GM10248 (cell line): Measurements from ENCODE around the gene LY6G6C.

Source experiments
- CTCF ChIA-PET: fragments of 300-600 bp; sonication (Branson Sonifier 250); formaldehyde crosslinking; extraction: SDS; loops from one replicate; lab custom pipeline; 2021; ENCODE audit warnings: antibody characterized with exemption; lab: Yijun Ruan, JAX
- POLR2A ChIA-PET: fragments of 350-650 bp; sonication (Branson Sonifier 250); formaldehyde crosslinking; extraction: SDS; loops from one replicate; lab custom pipeline; 2020; ENCODE audit warnings: antibody characterized with exemption; lab: Yijun Ruan, JAX
- DNase-seq: peaks from one replicate; pipeline ENCODE4 v3.0.0; 2012; ENCODE audit errors: extremely low spot score
- TF ChIP-seq, protein P1 (sequence below): IDR thresholded peaks from 2 replicates; pipeline ENCODE4 v1.5.1; 2012; ENCODE audit warnings: mild to moderate bottlenecking, low read depth; ENCODE audit errors: extremely low read depth, missing control alignments, control extremely low read depth

LY6G6C gene

DNA sequence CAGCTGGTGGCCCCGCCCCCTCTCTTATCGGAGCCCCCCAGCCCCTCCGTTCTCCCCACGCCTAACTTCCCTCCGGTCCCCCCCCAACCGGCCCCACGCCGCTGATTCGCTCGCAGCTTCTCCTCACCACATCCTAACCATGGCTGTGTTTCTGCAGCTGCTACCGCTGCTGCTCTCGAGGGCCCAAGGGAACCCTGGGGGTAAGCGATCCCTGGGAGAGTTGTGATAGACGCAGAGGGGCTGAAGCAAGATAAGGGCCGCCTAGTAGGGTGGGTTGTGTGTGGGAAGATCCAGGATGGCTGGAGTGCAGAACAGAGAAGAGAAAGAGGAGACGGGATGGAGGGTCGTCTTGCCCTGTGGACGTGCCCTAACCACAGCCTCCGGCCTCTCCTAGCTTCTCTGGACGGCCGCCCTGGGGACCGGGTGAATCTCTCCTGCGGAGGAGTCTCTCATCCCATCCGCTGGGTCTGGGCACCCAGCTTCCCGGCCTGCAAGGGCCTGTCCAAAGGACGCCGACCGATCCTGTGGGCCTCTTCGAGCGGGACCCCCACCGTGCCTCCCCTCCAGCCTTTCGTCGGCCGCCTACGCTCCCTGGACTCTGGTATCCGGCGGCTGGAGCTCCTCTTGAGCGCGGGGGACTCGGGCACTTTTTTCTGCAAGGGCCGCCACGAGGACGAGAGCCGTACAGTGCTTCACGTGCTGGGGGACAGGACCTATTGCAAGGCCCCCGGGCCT is 1.9 kb upstream of the LY6G6C start, which contains the start of gene MPIG6B:
Gene MPIG6B, plus strand, starts transcription at position 129 of the 735 bp plus-strand sequence. Its CDS starts 11 bp downstream, at position 140.
- POLR2A ChIA-PET = interaction anchor here (0.6 kb wide), 1 partner anchor 39 kb away, joined by 5 read pairs; no protein-coding TSS in a partner anchor
- CTCF ChIA-PET = interaction anchor here (0.9 to 2.0 kb wide), 5 partner anchors 9 to 39 kb away, joined by 3 to 7 read pairs (median 4); partner anchors contain the start of gene CLIC1
- no peak for DNase-seq
- TF ChIP-seq, protein P1, sequence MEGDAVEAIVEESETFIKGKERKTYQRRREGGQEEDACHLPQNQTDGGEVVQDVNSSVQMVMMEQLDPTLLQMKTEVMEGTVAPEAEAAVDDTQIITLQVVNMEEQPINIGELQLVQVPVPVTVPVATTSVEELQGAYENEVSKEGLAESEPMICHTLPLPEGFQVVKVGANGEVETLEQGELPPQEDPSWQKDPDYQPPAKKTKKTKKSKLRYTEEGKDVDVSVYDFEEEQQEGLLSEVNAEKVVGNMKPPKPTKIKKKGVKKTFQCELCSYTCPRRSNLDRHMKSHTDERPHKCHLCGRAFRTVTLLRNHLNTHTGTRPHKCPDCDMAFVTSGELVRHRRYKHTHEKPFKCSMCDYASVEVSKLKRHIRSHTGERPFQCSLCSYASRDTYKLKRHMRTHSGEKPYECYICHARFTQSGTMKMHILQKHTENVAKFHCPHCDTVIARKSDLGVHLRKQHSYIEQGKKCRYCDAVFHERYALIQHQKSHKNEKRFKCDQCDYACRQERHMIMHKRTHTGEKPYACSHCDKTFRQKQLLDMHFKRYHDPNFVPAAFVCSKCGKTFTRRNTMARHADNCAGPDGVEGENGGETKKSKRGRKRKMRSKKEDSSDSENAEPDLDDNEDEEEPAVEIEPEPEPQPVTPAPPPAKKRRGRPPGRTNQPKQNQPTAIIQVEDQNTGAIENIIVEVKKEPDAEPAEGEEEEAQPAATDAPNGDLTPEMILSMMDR = no peak

DNA sequence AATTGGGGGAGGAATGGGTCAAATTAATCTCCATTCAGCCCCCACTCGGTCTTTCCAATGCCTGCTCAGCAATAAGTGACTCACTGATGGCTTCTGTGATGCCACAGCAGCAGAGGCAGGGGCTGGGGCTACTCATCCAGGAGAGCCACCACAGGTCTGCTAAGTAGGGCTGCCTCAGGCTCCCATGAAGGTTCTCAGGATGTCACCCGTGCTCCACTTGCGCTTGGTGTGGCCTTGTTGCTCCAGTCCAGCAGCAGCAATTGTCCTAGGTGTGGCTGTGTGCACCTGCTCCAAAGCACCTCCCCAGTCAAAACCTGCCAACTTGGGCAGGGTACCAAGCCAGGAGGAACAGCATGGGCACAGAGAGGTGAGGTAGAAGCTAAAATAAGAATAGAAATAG is 627 bp upstream of the LY6G6C start:
- DNase-seq = no peak
- POLR2A ChIA-PET = interaction anchor here (0.7 kb wide), 1 partner anchor 141 kb away, joined by 3 read pairs; the partner anchor contains the start of gene NEU1
- TF ChIP-seq, protein P1 = no peak
- CTCF ChIA-PET = interaction anchor here (0.8 to 1.5 kb wide), 2 partner anchors 10 to 14 kb away, joined by 3 to 4 read pairs; partner anchors contain the start of gene CLIC1

DNA sequence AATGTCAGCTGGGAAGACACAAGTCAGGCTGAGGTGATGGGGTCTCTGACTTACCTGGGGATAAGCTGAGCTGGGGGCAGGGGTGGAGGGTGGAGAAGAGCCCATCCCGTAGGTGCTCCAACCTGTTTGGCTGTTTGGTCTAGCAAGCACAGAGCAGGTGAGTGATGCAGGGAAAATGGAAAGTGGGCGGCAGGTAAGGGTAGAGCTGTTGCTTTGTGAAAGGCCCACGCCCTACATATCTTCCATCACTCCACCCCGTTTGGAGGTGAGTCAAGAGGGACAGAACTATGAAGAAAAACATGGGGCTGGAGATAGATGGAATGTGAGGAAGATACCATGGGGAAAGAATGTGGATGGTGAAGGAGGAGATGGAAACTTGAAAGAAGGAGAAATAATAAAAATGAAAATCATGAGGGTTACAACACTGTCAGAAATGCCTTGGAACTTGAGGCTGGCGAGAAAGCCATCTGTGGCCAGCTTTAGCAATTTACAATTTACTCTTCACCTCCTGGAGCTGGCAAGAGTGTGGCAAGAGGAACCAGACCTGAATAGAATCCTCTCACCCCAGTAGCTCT is 1.3 kb downstream of the LY6G6C start:
- TF ChIP-seq, protein P1 = no peak
- DNase-seq = no peak
- ChIA-PET CTCF (interaction anchor here (0.9 to 1.4 kb wide), 3 partner anchors 9 to 17 kb away, joined by 3 to 6 read pairs (median 4); partner anchors contain the start of genes ABHD16A and DDAH2), POLR2A (no interaction called here)

DNA sequence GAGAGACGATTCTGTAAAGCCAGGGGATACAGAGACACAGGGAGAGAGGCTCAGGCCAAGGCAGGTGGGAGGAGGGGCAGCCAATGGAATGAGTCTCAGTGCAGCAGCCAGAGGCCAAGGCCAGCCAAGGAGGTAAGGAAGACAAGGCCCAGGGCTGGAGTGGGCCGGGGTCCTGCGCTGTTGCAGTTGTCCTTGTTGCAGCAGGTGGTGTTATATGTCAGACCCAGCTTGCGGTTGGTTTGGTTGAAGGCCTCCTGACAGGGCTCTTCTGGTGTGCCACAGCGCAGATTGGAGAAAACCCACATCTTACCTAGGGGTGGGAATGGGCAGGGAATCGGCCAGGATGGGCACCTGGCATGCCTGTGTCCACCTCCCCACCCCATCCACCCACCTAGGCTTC is 2.5 kb downstream of the LY6G6C start:
- CTCF ChIA-PET = no interaction called here
- POLR2A ChIA-PET = no interaction called here
- TF ChIP-seq, protein P1 = no peak
- no peak for DNase-seq

DNA sequence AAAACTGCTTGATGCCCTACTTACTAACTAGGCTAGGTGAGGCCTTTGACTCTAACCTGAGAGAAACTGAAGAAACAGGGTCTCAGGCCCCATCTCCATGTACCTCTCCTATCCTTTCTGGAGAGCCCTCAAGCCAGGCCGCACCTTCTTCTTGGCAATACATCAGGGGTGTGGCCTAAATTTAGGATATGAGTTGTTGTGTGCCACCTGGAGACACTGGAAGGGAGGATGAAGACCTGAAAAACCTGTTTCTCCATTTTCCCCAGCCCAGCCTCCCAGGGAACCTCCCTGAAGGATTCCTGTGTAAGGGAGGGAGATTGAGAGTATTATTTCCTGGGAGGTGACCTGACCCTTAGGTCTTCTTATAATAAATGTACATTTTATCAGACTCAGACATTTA is 3.3 kb downstream of the LY6G6C start:
- TF ChIP-seq, protein P1 = no peak
- no peak for DNase-seq
- ChIA-PET CTCF (no interaction called here), POLR2A (no interaction called here)

DNA sequence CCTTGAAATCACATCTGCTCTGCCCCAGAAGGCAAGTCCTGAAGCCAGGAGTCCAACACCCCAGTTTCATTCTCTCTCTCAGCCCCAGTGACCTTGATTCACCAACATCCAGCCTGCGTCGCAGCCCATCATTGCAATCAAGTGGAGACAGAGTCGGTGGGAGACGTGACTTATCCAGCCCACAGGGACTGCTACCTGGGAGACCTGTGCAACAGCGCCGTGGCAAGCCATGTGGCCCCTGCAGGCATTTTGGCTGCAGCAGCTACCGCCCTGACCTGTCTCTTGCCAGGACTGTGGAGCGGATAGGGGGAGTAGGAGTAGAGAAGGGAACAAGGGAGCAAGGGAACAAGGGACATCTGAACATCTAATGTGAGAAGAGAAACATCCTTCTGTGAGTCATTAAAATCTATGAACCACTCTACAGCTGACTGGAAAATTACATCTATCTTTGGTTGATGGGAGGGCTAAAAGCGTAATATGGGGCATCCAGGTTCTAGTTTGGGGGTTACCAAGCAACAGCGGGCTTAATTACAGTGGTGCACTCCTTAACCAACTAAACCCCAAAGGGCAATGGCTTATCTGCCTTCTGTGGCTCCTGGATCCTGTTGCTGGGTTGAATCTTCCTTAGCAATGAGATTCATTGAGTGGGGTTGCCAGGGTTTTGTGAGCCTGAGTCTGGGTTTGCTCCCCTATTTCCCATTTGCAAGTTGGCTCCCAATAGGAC is 3.9 kb downstream of the LY6G6C start:
- no peak for DNase-seq
- CTCF ChIA-PET = no interaction called here
- POLR2A ChIA-PET = interaction anchor here (0.6 kb wide), 1 partner anchor 118 kb away, joined by 10 read pairs; no protein-coding TSS in a partner anchor
- TF ChIP-seq, protein P1 = no peak
